ENCODE measurements around the gene LIMD2.
A peak's percentile ranks its signal among the peaks of the same experiment; 100 is the strongest.

- TF ChIP-seq POLR2AphosphoS5 (IDR thresholded peaks at IDR 0.05; ENCODE audit: low read depth, low read length) (no peak; the same call in 1 of the 2 replicates), POLR2A (IDR thresholded peaks at IDR 0.05; ENCODE audit: low read depth, low read length) (peak; percentile 79), TAF1 (IDR thresholded peaks at IDR 0.05; ENCODE audit: borderline replicate concordance, low read depth, low read length) (peak; percentile 29; the same call in 1 of the 2 replicates)
Observed at GRCh38 chr17:63699638-63700527, at the start of gene LIMD2.
